ENCODE results near the gene SLC25A38.

The SLC25A38 gene

DNA sequence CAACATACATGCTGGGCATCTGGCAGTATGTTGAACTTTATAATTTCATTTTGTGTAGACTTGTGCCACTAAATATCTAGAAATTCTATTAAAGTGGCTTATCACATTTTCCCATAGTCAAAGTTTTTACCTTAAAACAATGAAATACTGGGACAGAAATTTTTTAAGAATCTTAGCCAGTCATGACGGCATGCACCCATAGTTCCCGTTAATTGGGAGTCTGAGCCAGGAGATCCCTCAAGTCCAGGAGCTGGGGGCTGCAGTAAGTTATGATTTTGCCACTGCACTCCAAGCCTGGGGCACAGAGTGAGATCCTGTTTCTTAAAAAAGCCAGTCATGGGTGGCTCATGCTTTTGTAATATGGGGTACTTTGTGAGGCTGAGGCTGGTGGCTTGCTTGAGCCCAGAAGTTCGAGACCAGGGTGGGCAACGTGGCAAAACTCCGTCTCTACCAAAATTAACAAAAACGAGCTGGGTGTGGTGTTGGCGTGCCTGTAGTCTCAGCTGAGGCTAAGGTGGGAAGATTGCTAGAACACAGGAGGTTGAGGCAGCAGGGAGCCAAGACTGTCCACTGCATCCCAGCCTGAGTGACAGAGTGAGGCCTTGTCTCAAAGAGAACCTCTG, 26.5 kb downstream of the SLC25A38 start:
- H3K9ac ChIP-seq (ENCODE audit: low read depth, low read length, poor library complexity, severe bottlenecking) = peak overlapping the region; percentile 87
- TF ChIP-seq CTCF (conservative IDR thresholded peaks at IDR 0.05; ENCODE audit: low read length) = no peak
- no peak for TF ChIP-seq EZH2phosphoT487 (IDR thresholded peaks at IDR 0.05; ENCODE audit: borderline replicate concordance)
- H3K4me1 ChIP-seq (ENCODE audit: insufficient read depth, low read length, poor library complexity, severe bottlenecking) = peaks cover 53% of the 10 kb centered on the region
- H3K36me3 ChIP-seq (ENCODE audit: insufficient read depth, low read length) = peaks cover 69% of the 10 kb centered on the region
- H3K4me2 ChIP-seq (ENCODE audit: low read depth, low read length, poor library complexity, severe bottlenecking) = peak overlapping the region; percentile 97
- no peaks in the 10 kb centered on the region for H3K9me2 ChIP-seq (replicated peaks; ENCODE audit: low read depth, low read length)
- H4K20me1 ChIP-seq (ENCODE audit: insufficient read depth, low read length, poor library complexity, severe bottlenecking) = peaks cover 67% of the 10 kb centered on the region
- H3K27me3 ChIP-seq (ENCODE audit: insufficient read depth, low read length, poor library complexity, severe bottlenecking) = no peaks in the 10 kb centered on the region
- peaks cover 7% of the 10 kb centered on the region; the same call in 1 of the 2 replicates for H3F3A ChIP-seq (ENCODE audit: low read depth)
- H2AFZ ChIP-seq (ENCODE audit: low read length) = no peak overlapping the region
- peaks cover 69% of the 10 kb centered on the region for H3K79me2 ChIP-seq (ENCODE audit: insufficient read depth, low read length)
- no peaks in the 10 kb centered on the region for H3K9me3 ChIP-seq (ENCODE audit: insufficient read depth, low read depth, low read length)
- H3K4me3 ChIP-seq (ENCODE audit: low read length, poor library complexity, severe bottlenecking) = peak overlapping the region; percentile 94

DNA sequence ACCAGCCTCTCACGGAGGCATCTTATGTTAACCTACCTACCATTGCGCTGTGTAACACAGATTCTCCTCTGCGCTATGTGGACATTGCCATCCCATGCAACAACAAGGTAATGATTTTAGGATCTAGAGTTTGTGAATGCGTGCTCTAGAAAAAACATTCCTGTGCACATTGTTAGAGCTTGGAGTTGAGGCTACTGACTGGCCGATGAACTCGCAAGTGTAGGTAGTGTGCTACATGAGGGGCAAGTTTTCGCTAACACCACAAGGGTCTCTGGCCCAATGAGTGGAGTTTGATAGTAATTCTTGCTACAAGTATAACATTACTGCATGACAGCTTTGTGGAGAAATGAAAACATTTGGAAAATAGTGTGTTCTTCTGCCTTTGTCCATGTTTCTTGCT, 27.7 kb downstream of the SLC25A38 start:
- H2AFZ ChIP-seq (ENCODE audit: low read length) = no peak overlapping the region
- H3K4me2 ChIP-seq (ENCODE audit: low read depth, low read length, poor library complexity, severe bottlenecking) = peak overlapping the region; percentile 97
- peaks cover 42% of the 10 kb centered on the region for H3K4me1 ChIP-seq (ENCODE audit: insufficient read depth, low read length, poor library complexity, severe bottlenecking)
- H4K20me1 ChIP-seq (ENCODE audit: insufficient read depth, low read length, poor library complexity, severe bottlenecking) = peaks cover 67% of the 10 kb centered on the region
- TF ChIP-seq EZH2phosphoT487 (IDR thresholded peaks at IDR 0.05; ENCODE audit: borderline replicate concordance) = no peak
- TF ChIP-seq CTCF (conservative IDR thresholded peaks at IDR 0.05; ENCODE audit: low read length) = no peak
- peaks cover 14% of the 10 kb centered on the region; the same call in 1 of the 2 replicates for H3F3A ChIP-seq (ENCODE audit: low read depth)
- H3K36me3 ChIP-seq (ENCODE audit: insufficient read depth, low read length) = peaks cover 69% of the 10 kb centered on the region
- peak overlapping the region; percentile 94 for H3K4me3 ChIP-seq (ENCODE audit: low read length, poor library complexity, severe bottlenecking)
- no peaks in the 10 kb centered on the region for H3K9me3 ChIP-seq (ENCODE audit: insufficient read depth, low read depth, low read length)
- peaks cover 64% of the 10 kb centered on the region for H3K79me2 ChIP-seq (ENCODE audit: insufficient read depth, low read length)
- no peaks in the 10 kb centered on the region for H3K27me3 ChIP-seq (ENCODE audit: insufficient read depth, low read length, poor library complexity, severe bottlenecking)
- H3K9ac ChIP-seq (ENCODE audit: low read depth, low read length, poor library complexity, severe bottlenecking) = peak overlapping the region; percentile 87
- H3K9me2 ChIP-seq (replicated peaks; ENCODE audit: low read depth, low read length) = no peaks in the 10 kb centered on the region

DNA sequence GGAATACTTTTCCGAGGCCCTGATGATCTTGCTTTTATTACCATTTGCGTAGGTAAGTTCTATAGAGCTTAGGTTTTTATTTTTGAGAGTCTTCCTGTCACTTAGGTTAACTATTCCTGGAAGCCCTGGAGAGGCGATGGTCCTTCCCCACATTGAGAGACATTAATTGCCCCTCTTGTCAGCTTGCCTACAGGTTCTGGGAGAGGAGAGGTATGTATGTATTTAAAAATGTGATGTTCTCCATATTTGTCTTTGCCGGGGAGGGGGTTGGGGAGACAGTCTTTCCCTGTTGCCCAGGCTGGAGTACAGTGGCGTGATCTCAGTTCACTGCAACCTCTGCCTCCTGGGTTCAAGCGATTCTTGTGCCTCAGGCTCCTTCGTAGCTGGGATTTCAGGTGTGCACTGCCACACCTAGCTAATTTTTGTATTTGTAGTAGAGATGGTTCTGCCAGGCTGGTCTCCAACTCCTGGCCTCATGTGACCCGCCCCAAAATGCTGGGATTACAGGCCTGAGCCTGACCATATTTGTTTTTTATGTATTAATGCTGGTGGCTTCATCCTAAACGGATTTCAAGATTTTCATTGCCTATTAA, 29.6 kb downstream of the SLC25A38 start:
- TF ChIP-seq CTCF (conservative IDR thresholded peaks at IDR 0.05; ENCODE audit: low read length) (no peak), EZH2phosphoT487 (IDR thresholded peaks at IDR 0.05; ENCODE audit: borderline replicate concordance) (no peak)
- Histone ChIP-seq H3F3A (ENCODE audit: low read depth) (peaks cover 17% of the 10 kb centered on the region; the same call in 1 of the 2 replicates), H3K79me2 (ENCODE audit: insufficient read depth, low read length) (peaks cover 52% of the 10 kb centered on the region), H3K9me3 (ENCODE audit: insufficient read depth, low read depth, low read length) (no peaks in the 10 kb centered on the region), H3K4me1 (ENCODE audit: insufficient read depth, low read length, poor library complexity, severe bottlenecking) (peaks cover 32% of the 10 kb centered on the region), H3K27me3 (ENCODE audit: insufficient read depth, low read length, poor library complexity, severe bottlenecking) (no peaks in the 10 kb centered on the region), H4K20me1 (ENCODE audit: insufficient read depth, low read length, poor library complexity, severe bottlenecking) (peaks cover 58% of the 10 kb centered on the region), H3K9ac (ENCODE audit: low read depth, low read length, poor library complexity, severe bottlenecking) (no peak overlapping the region), H3K36me3 (ENCODE audit: insufficient read depth, low read length) (peaks cover 64% of the 10 kb centered on the region), H3K4me3 (ENCODE audit: low read length, poor library complexity, severe bottlenecking) (no peak overlapping the region), H2AFZ (ENCODE audit: low read length) (no peak overlapping the region), H3K4me2 (ENCODE audit: low read depth, low read length, poor library complexity, severe bottlenecking) (no peak overlapping the region), H3K9me2 (replicated peaks; ENCODE audit: low read depth, low read length) (no peaks in the 10 kb centered on the region)

Data from Loucy (cell line).